Measurements from ENCODE around the gene FECH.
A peak's percentile ranks its signal among the peaks of the same experiment; 100 is the strongest.

FECH gene

GRCh38 chr18:57544936-57545660 lies 41.4 kb downstream of the FECH start:
- WGBS (ENCODE audit: insufficient coverage): 67% methylated on average over 6 of the region's 8 CpGs
- Histone ChIP-seq H3K4me3 (ENCODE audit: control insufficient read depth in 1 of 7, extremely low read depth in 1 of 7, insufficient read depth in 4 of 7, low read depth in 2 of 7, low read length in 6 of 7) (no peak overlapping the region), H3K36me3 (ENCODE audit: control insufficient read depth in 4 of 4, insufficient read depth in 4 of 4, low read length in 3 of 4) (peaks cover 0 to 4% (median 2%) of the 10 kb centered on the region in 4 experiments), H3K27ac (ENCODE audit: insufficient read depth in 1 of 2, low read depth in 1 of 2, low read length in 2 of 2, poor library complexity in 1 of 2, severe bottlenecking in 2 of 2) (no peak overlapping the region), H3K27me3 (replicated peaks in 2 of 5; ENCODE audit: control insufficient read depth in 4 of 5, insufficient read depth in 5 of 5, low read length in 4 of 5) (no peaks in the 10 kb centered on the region), H3K9me3 (ENCODE audit: control extremely low read depth in 1 of 5, control insufficient read depth in 4 of 5, insufficient read depth in 2 of 5, low read depth in 1 of 5, low read length in 4 of 5) (no peaks in the 10 kb centered on the region), H3K4me1 (ENCODE audit: control extremely low read depth in 1 of 4, control insufficient read depth in 4 of 4, insufficient read depth in 4 of 4, low read length in 3 of 4) (no peaks in the 10 kb centered on the region)
- ChIA-PET POLR2A (no interaction called here), CTCF (no interaction called here)
- peak in 1 of 3 donors; percentile 2 for DNase-seq

- H3K27me3 ChIP-seq (replicated peaks in 2 of 5; ENCODE audit: control insufficient read depth in 4 of 5, insufficient read depth in 5 of 5, low read length in 4 of 5): no peaks in the 10 kb centered on the region
- no peak overlapping the region for H3K27ac ChIP-seq (ENCODE audit: insufficient read depth in 1 of 2, low read depth in 1 of 2, low read length in 2 of 2, poor library complexity in 1 of 2, severe bottlenecking in 2 of 2)
- no peaks in the 10 kb centered on the region for H3K36me3 ChIP-seq (ENCODE audit: control insufficient read depth in 4 of 4, insufficient read depth in 4 of 4, low read length in 3 of 4)
- H3K4me1 ChIP-seq (ENCODE audit: control extremely low read depth in 1 of 4, control insufficient read depth in 4 of 4, insufficient read depth in 4 of 4, low read length in 3 of 4): no peaks in the 10 kb centered on the region
- CTCF ChIA-PET: interaction anchor here (1.5 kb wide), 1 partner anchor 18 kb away, joined by 4 read pairs; no protein-coding TSS in a partner anchor
- H3K9me3 ChIP-seq (ENCODE audit: control extremely low read depth in 1 of 5, control insufficient read depth in 4 of 5, insufficient read depth in 2 of 5, low read depth in 1 of 5, low read length in 4 of 5): no peaks in the 10 kb centered on the region
- no peak overlapping the region for H3K4me3 ChIP-seq (ENCODE audit: control insufficient read depth in 1 of 7, extremely low read depth in 1 of 7, insufficient read depth in 4 of 7, low read depth in 2 of 7, low read length in 6 of 7)
- 91% methylated on average over 8 of the region's 8 CpGs for WGBS (ENCODE audit: insufficient coverage)
- POLR2A ChIA-PET: no interaction called here
- DNase-seq: no peak
Measured at GRCh38 chr18:57543560-57543959, 42.9 kb downstream of the FECH start.

- CTCF ChIA-PET: interaction anchor here (0.8 to 1.5 kb wide), 2 partner anchors 19 to 31 kb away, joined by 3 to 4 read pairs; no protein-coding TSS in a partner anchor
- no peak for DNase-seq
Measured at GRCh38 chr18:57542812-57543427, 43.6 kb downstream of the FECH start.

GRCh38 chr18:57542126-57542525 lies 44.4 kb downstream of the FECH start:
- WGBS (ENCODE audit: insufficient coverage): 59% methylated on average over 3 of the region's 4 CpGs
- H3K4me3 ChIP-seq (ENCODE audit: control insufficient read depth in 1 of 7, extremely low read depth in 1 of 7, insufficient read depth in 4 of 7, low read depth in 2 of 7, low read length in 6 of 7): no peak overlapping the region
- POLR2A ChIA-PET: no interaction called here
- no peak for DNase-seq
- no peak overlapping the region for H3K27ac ChIP-seq (ENCODE audit: insufficient read depth in 1 of 2, low read depth in 1 of 2, low read length in 2 of 2, poor library complexity in 1 of 2, severe bottlenecking in 2 of 2)
- no peaks in the 10 kb centered on the region for H3K36me3 ChIP-seq (ENCODE audit: control insufficient read depth in 4 of 4, insufficient read depth in 4 of 4, low read length in 3 of 4)
- CTCF ChIA-PET: interaction anchor here (0.8 kb wide), 1 partner anchor 30 kb away, joined by 3 read pairs; no protein-coding TSS in a partner anchor
- H3K27me3 ChIP-seq (replicated peaks in 2 of 5; ENCODE audit: control insufficient read depth in 4 of 5, insufficient read depth in 5 of 5, low read length in 4 of 5): no peaks in the 10 kb centered on the region
- no peaks in the 10 kb centered on the region for H3K9me3 ChIP-seq (ENCODE audit: control extremely low read depth in 1 of 5, control insufficient read depth in 4 of 5, insufficient read depth in 2 of 5, low read depth in 1 of 5, low read length in 4 of 5)
- H3K4me1 ChIP-seq (ENCODE audit: control extremely low read depth in 1 of 4, control insufficient read depth in 4 of 4, insufficient read depth in 4 of 4, low read length in 3 of 4): no peaks in the 10 kb centered on the region

More at GRCh38 chr18:57542812-57543427, 43.6 kb downstream of the FECH start:
- H3K36me3 ChIP-seq (ENCODE audit: control insufficient read depth in 4 of 4, insufficient read depth in 4 of 4, low read length in 3 of 4): no peaks in the 10 kb centered on the region
- no peak overlapping the region for H3K27ac ChIP-seq (ENCODE audit: insufficient read depth in 1 of 2, low read depth in 1 of 2, low read length in 2 of 2, poor library complexity in 1 of 2, severe bottlenecking in 2 of 2)
- no peaks in the 10 kb centered on the region for H3K9me3 ChIP-seq (ENCODE audit: control extremely low read depth in 1 of 5, control insufficient read depth in 4 of 5, insufficient read depth in 2 of 5, low read depth in 1 of 5, low read length in 4 of 5)
- H3K27me3 ChIP-seq (replicated peaks in 2 of 5; ENCODE audit: control insufficient read depth in 4 of 5, insufficient read depth in 5 of 5, low read length in 4 of 5): no peaks in the 10 kb centered on the region
- no peak overlapping the region for H3K4me3 ChIP-seq (ENCODE audit: control insufficient read depth in 1 of 7, extremely low read depth in 1 of 7, insufficient read depth in 4 of 7, low read depth in 2 of 7, low read length in 6 of 7)
- H3K4me1 ChIP-seq (ENCODE audit: control extremely low read depth in 1 of 4, control insufficient read depth in 4 of 4, insufficient read depth in 4 of 4, low read length in 3 of 4): no peaks in the 10 kb centered on the region
- POLR2A ChIA-PET: no interaction called here
- WGBS (ENCODE audit: insufficient coverage): 96% methylated on average over 17 of the region's 17 CpGs

GRCh38 chr18:57539702-57540101 lies 46.8 kb downstream of the FECH start:
- Histone ChIP-seq H3K4me1 (ENCODE audit: control extremely low read depth in 1 of 4, control insufficient read depth in 4 of 4, insufficient read depth in 4 of 4, low read length in 3 of 4) (no peaks in the 10 kb centered on the region), H3K36me3 (ENCODE audit: control insufficient read depth in 4 of 4, insufficient read depth in 4 of 4, low read length in 3 of 4) (no peaks in the 10 kb centered on the region), H3K27me3 (replicated peaks in 2 of 5; ENCODE audit: control insufficient read depth in 4 of 5, insufficient read depth in 5 of 5, low read length in 4 of 5) (peaks cover 0 to 2% (median 0%) of the 10 kb centered on the region in 5 experiments), H3K4me3 (ENCODE audit: control insufficient read depth in 1 of 7, extremely low read depth in 1 of 7, insufficient read depth in 4 of 7, low read depth in 2 of 7, low read length in 6 of 7) (no peak overlapping the region), H3K27ac (ENCODE audit: insufficient read depth in 1 of 2, low read depth in 1 of 2, low read length in 2 of 2, poor library complexity in 1 of 2, severe bottlenecking in 2 of 2) (no peak overlapping the region), H3K9me3 (ENCODE audit: control extremely low read depth in 1 of 5, control insufficient read depth in 4 of 5, insufficient read depth in 2 of 5, low read depth in 1 of 5, low read length in 4 of 5) (no peaks in the 10 kb centered on the region)
- POLR2A ChIA-PET: no interaction called here
- CTCF ChIA-PET: interaction anchor here (0.6 to 0.9 kb wide), 2 partner anchors 13 to 582 kb away, joined by 3 read pairs; no protein-coding TSS in a partner anchor
- WGBS (ENCODE audit: insufficient coverage): 96% methylated on average over 4 of the region's 4 CpGs
- no peak for DNase-seq

- no peak for DNase-seq
- Histone ChIP-seq H3K4me1 (ENCODE audit: control extremely low read depth in 1 of 4, control insufficient read depth in 4 of 4, insufficient read depth in 4 of 4, low read length in 3 of 4) (no peaks in the 10 kb centered on the region), H3K36me3 (ENCODE audit: control insufficient read depth in 4 of 4, insufficient read depth in 4 of 4, low read length in 3 of 4) (no peaks in the 10 kb centered on the region), H3K27me3 (replicated peaks in 2 of 5; ENCODE audit: control insufficient read depth in 4 of 5, insufficient read depth in 5 of 5, low read length in 4 of 5) (peaks cover 0 to 2% (median 0%) of the 10 kb centered on the region in 5 experiments), H3K27ac (ENCODE audit: insufficient read depth in 1 of 2, low read depth in 1 of 2, low read length in 2 of 2, poor library complexity in 1 of 2, severe bottlenecking in 2 of 2) (no peak overlapping the region), H3K4me3 (ENCODE audit: control insufficient read depth in 1 of 7, extremely low read depth in 1 of 7, insufficient read depth in 4 of 7, low read depth in 2 of 7, low read length in 6 of 7) (no peak overlapping the region), H3K9me3 (ENCODE audit: control extremely low read depth in 1 of 5, control insufficient read depth in 4 of 5, insufficient read depth in 2 of 5, low read depth in 1 of 5, low read length in 4 of 5) (no peaks in the 10 kb centered on the region)
- ChIA-PET POLR2A (no interaction called here), CTCF (no interaction called here)
- no CpG with 5 or more reads among the region's 3 CpGs for WGBS (ENCODE audit: insufficient coverage)
Measured at GRCh38 chr18:57538614-57539013, 47.9 kb downstream of the FECH start.

- ChIA-PET CTCF (no interaction called here), POLR2A (no interaction called here)
- peaks cover 0 to 4% (median 0%) of the 10 kb centered on the region in 5 experiments for H3K27me3 ChIP-seq (replicated peaks in 2 of 5; ENCODE audit: control insufficient read depth in 4 of 5, insufficient read depth in 5 of 5, low read length in 4 of 5)
- no peak for DNase-seq
- no peaks in the 10 kb centered on the region for H3K36me3 ChIP-seq (ENCODE audit: control insufficient read depth in 4 of 4, insufficient read depth in 4 of 4, low read length in 3 of 4)
- no peaks in the 10 kb centered on the region for H3K4me1 ChIP-seq (ENCODE audit: control extremely low read depth in 1 of 4, control insufficient read depth in 4 of 4, insufficient read depth in 4 of 4, low read length in 3 of 4)
- H3K4me3 ChIP-seq (ENCODE audit: control insufficient read depth in 1 of 7, extremely low read depth in 1 of 7, insufficient read depth in 4 of 7, low read depth in 2 of 7, low read length in 6 of 7): no peak overlapping the region
- no peak overlapping the region for H3K27ac ChIP-seq (ENCODE audit: insufficient read depth in 1 of 2, low read depth in 1 of 2, low read length in 2 of 2, poor library complexity in 1 of 2, severe bottlenecking in 2 of 2)
- no peaks in the 10 kb centered on the region for H3K9me3 ChIP-seq (ENCODE audit: control extremely low read depth in 1 of 5, control insufficient read depth in 4 of 5, insufficient read depth in 2 of 5, low read depth in 1 of 5, low read length in 4 of 5)
Measured at GRCh38 chr18:57534511-57534909, 52.0 kb downstream of the FECH start.
